ENCODE data around the gene AXL.

AXL gene

GRCh38 chr19:41253660-41254059 is 34.6 kb downstream of the AXL start:
- no peak for DNase-seq (ENCODE audit: low read depth)
- H3K4me3 ChIP-seq (ENCODE audit: low read depth, low read length), result no peak overlapping the region
- no peak for TF ChIP-seq CTCF (IDR thresholded peaks at IDR 0.05; ENCODE audit: insufficient read depth, low read depth, low read length, missing control alignments)

- DNase-seq (ENCODE audit: low read depth), result no peak
- H3K4me3 ChIP-seq (ENCODE audit: low read depth, low read length), result no peak overlapping the region
- TF ChIP-seq CTCF (IDR thresholded peaks at IDR 0.05; ENCODE audit: insufficient read depth, low read depth, low read length, missing control alignments), result no peak
Measured at GRCh38 chr19:41255171-41255570, 36.1 kb downstream of the AXL start.

GRCh38 chr19:41261474-41262190 is 42.6 kb downstream of the AXL start:
- no peak for TF ChIP-seq CTCF (IDR thresholded peaks at IDR 0.05; ENCODE audit: insufficient read depth, low read depth, low read length, missing control alignments)
- peak overlapping the region; percentile 80 for H3K4me3 ChIP-seq (ENCODE audit: low read depth, low read length)
- DNase-seq (ENCODE audit: low read depth), result no peak

GRCh38 chr19:41263042-41263849 is 44.2 kb downstream of the AXL start:
- DNase-seq (ENCODE audit: low read depth), result peak; percentile 75
- H3K4me3 ChIP-seq (ENCODE audit: low read depth, low read length), result peak overlapping the region; percentile 80
- no peak for TF ChIP-seq CTCF (IDR thresholded peaks at IDR 0.05; ENCODE audit: insufficient read depth, low read depth, low read length, missing control alignments)

- TF ChIP-seq CTCF (IDR thresholded peaks at IDR 0.05; ENCODE audit: insufficient read depth, low read depth, low read length, missing control alignments), result peak; percentile 39
- peak within 1 kb of the TSS; percentile 89 for H3K4me3 ChIP-seq (ENCODE audit: low read depth, low read length)
- DNase-seq (ENCODE audit: low read depth), result peak; percentile 100
Measured at GRCh38 chr19:41263850-41264580, 45.0 kb downstream of the AXL start, which contains the start of gene HNRNPUL1. Gene HNRNPUL1 (plus strand): TSS chr19:41264372. CDS start chr19:41264504, 132 bp downstream.

- H3K4me3 ChIP-seq (ENCODE audit: low read depth, low read length), result peak overlapping the region; percentile 89
- TF ChIP-seq CTCF (IDR thresholded peaks at IDR 0.05; ENCODE audit: insufficient read depth, low read depth, low read length, missing control alignments), result no peak
- peak; percentile 77 for DNase-seq (ENCODE audit: low read depth)
Measured at GRCh38 chr19:41264581-41265394, 45.8 kb downstream of the AXL start.
